Stimulated activated CD4-positive, alpha-beta T cell treated with anti-CD3 and anti-CD28 coated beads, Interleukin-15, amount 100 ng/mL, for 24 hours (primary cell): Measurements from ENCODE around the gene TNS1.

Source experiments
- DNase-seq: peaks from one replicate; pipeline ENCODE4 v3.0.0-alpha.2; 2020

TNS1 gene

GRCh38 chr2:217892560-217892959 lies 110.2 kb downstream of the TNS1 start:
- DNase-seq = no peak

- DNase-seq = no peak
Measured at GRCh38 chr2:217890445-217890844, 112.3 kb downstream of the TNS1 start.

GRCh38 chr2:217889656-217890055 lies 113.1 kb downstream of the TNS1 start:
- no peak for DNase-seq

GRCh38 chr2:217887841-217888701 lies 114.7 kb downstream of the TNS1 start:
- DNase-seq = no peak

- DNase-seq = peak; percentile 82
Measured at GRCh38 chr2:217886720-217887309, 116.0 kb downstream of the TNS1 start.

GRCh38 chr2:217886091-217886490 lies 116.7 kb downstream of the TNS1 start:
- DNase-seq = no peak

- no peak for DNase-seq
Measured at GRCh38 chr2:217884985-217885384, 117.8 kb downstream of the TNS1 start.

- DNase-seq = no peak
Measured at GRCh38 chr2:217880891-217881290, 121.9 kb downstream of the TNS1 start.

- DNase-seq = no peak
Measured at GRCh38 chr2:217880287-217880889, 122.4 kb downstream of the TNS1 start.

- no peak for DNase-seq
Measured at GRCh38 chr2:217878915-217879590, 123.7 kb downstream of the TNS1 start.

GRCh38 chr2:217877866-217878265 lies 124.9 kb downstream of the TNS1 start:
- DNase-seq = no peak

- DNase-seq = no peak
Measured at GRCh38 chr2:217876253-217876570, 126.6 kb downstream of the TNS1 start.

- no peak for DNase-seq
Measured at GRCh38 chr2:217875556-217876252, 127.1 kb downstream of the TNS1 start.

GRCh38 chr2:217875138-217875537 lies 127.7 kb downstream of the TNS1 start:
- no peak for DNase-seq

GRCh38 chr2:217873371-217873770 lies 129.4 kb downstream of the TNS1 start:
- no peak for DNase-seq

GRCh38 chr2:217872319-217872718 lies 130.5 kb downstream of the TNS1 start:
- DNase-seq = no peak

- DNase-seq = no peak
Measured at GRCh38 chr2:217870528-217871011, 132.2 kb downstream of the TNS1 start.

GRCh38 chr2:217868911-217869334 lies 133.9 kb downstream of the TNS1 start:
- no peak for DNase-seq

GRCh38 chr2:217868265-217868892 lies 134.4 kb downstream of the TNS1 start:
- DNase-seq = no peak

- DNase-seq = no peak
Measured at GRCh38 chr2:217866457-217866856, 136.3 kb downstream of the TNS1 start.

- DNase-seq = no peak
Measured at GRCh38 chr2:217864963-217865772, 137.6 kb downstream of the TNS1 start.
